Measurements from ENCODE around the gene ZNRD2. TPM values are rescaled to one million over a fixed set of nuclear protein-coding genes. Genes with fewer than 3 reads are reported as not detected.
A peak's percentile ranks its signal among the peaks of the same experiment; 100 is the strongest.
"Not testable (repeated sequence)": the region's sequence is repeated elsewhere in the genome, so short reads cannot be mapped to it uniquely, and the experiment has no call there.

Gene ZNRD2
- polyA plus RNA-seq, 3 donors, result 48.5 to 65.1 (median 56.2) TPM

DNA sequence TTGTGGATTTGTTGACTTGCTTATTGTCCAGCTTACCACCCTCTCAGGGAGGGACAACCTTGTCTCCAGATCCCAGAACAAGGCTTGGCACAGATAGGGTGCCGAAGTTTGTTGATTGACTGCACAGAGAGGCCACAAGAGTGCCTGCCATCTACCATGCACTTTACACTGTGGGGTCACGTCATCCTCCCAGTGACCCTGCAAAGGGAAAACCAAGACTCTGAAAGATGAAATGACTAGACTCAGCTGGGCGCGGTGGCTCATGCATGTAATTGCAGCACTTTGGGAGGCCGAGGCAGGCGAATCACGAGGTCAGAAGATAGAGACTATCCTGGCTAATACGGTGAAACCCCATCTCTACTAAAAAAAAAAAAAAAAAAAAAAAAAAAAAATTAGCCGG, 7.5 kb upstream of the ZNRD2 start:
- Mint-ChIP-seq H3K9me3 (peaks cover 0 to 1% (median 0%) of the 10 kb centered on the region in 7 donors), H3K4me1 (peaks cover 34% of the 10 kb centered on the region), H3K36me3 (peaks cover 3 to 4% of the 10 kb centered on the region in 2 donors), H3K4me3 (no peak overlapping the region), H3K27me3 (ENCODE audit: low read depth in 3 of 3) (peaks cover 6 to 29% (median 18%) of the 10 kb centered on the region in 3 donors), H3K27ac (no peak overlapping the region)
- Histone ChIP-seq H3K4me1 (ENCODE audit: control insufficient read depth in 1 of 2, insufficient read depth in 2 of 2, low read length in 2 of 2) (peaks cover 22 to 34% of the 10 kb centered on the region in 2 donors), H3K9me3 (replicated peaks in 1 of 2; ENCODE audit: control insufficient read depth in 1 of 2, insufficient read depth in 1 of 2, low read length in 2 of 2) (no peaks in the 10 kb centered on the region), H3K4me3 (replicated peaks in 1 of 3; ENCODE audit: low read depth in 2 of 3, low read length in 3 of 3) (no peak overlapping the region), H3K4me2 (replicated peaks; ENCODE audit: extremely low read depth, low read length, poor library complexity, severe bottlenecking) (no peak overlapping the region), H2AFZ (ENCODE audit: insufficient read depth, low read depth, low read length, poor library complexity, severe bottlenecking) (no peak overlapping the region), H3K27ac (ENCODE audit: low read depth in 1 of 2, low read length in 2 of 2) (no peak overlapping the region), H3K79me2 (ENCODE audit: insufficient read depth, low read length) (peaks cover 8% of the 10 kb centered on the region), H3K9ac (ENCODE audit: insufficient read depth, low read length, poor library complexity, severe bottlenecking) (no peak overlapping the region), H3K36me3 (replicated peaks in 1 of 2; ENCODE audit: control insufficient read depth in 1 of 2, insufficient read depth in 2 of 2, low read length in 2 of 2) (peaks cover 0 to 3% of the 10 kb centered on the region in 2 donors), H4K20me1 (ENCODE audit: insufficient read depth, low read length) (peaks cover 6% of the 10 kb centered on the region), H3K27me3 (ENCODE audit: control insufficient read depth in 2 of 2, insufficient read depth in 2 of 2, low read length in 2 of 2) (peaks cover 0 to 22% of the 10 kb centered on the region in 2 donors)
- intact Hi-C loops (cut with micrococcal nuclease), result no loop called here
- WGBS (ENCODE audit: insufficient coverage), result 100% methylated on average over 2 of the region's 9 CpGs
- no peak for TF ChIP-seq CTCF (IDR thresholded peaks at IDR 0.05)
- DNase-seq, result no peak

DNA sequence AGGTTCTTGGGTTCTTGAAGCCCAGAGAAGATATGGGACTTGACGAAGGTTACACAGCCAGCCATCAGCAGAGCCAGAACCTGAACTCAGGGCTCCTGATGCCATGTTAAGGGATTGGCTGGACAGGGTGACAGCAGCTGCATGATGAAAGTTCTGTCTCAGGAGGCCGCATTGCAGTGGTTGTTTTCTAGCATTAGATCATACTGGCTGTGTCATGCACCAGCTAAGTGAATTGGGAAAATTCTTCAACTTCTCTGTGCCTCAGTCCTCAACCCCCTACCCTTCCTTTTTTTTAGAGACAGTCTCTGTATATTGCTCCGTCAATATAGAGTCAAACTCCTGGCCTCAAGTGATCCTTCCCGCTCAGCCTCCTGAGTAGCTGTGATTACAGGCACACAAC, 6.7 kb upstream of the ZNRD2 start:
- Histone ChIP-seq H4K20me1 (ENCODE audit: insufficient read depth, low read length) (peaks cover 11% of the 10 kb centered on the region), H3K9me3 (replicated peaks in 1 of 2; ENCODE audit: control insufficient read depth in 1 of 2, insufficient read depth in 1 of 2, low read length in 2 of 2) (no peaks in the 10 kb centered on the region), H3K27me3 (ENCODE audit: control insufficient read depth in 2 of 2, insufficient read depth in 2 of 2, low read length in 2 of 2) (peaks cover 0 to 21% of the 10 kb centered on the region in 2 donors), H3K36me3 (replicated peaks in 1 of 2; ENCODE audit: control insufficient read depth in 1 of 2, insufficient read depth in 2 of 2, low read length in 2 of 2) (peaks cover 0 to 3% of the 10 kb centered on the region in 2 donors), H3K4me3 (replicated peaks in 1 of 3; ENCODE audit: low read depth in 2 of 3, low read length in 3 of 3) (no peak overlapping the region), H2AFZ (ENCODE audit: insufficient read depth, low read depth, low read length, poor library complexity, severe bottlenecking) (no peak overlapping the region), H3K27ac (ENCODE audit: low read depth in 1 of 2, low read length in 2 of 2) (no peak overlapping the region), H3K4me2 (replicated peaks; ENCODE audit: extremely low read depth, low read length, poor library complexity, severe bottlenecking) (no peak overlapping the region), H3K4me1 (ENCODE audit: control insufficient read depth in 1 of 2, insufficient read depth in 2 of 2, low read length in 2 of 2) (peaks cover 21 to 31% of the 10 kb centered on the region in 2 donors), H3K79me2 (ENCODE audit: insufficient read depth, low read length) (peaks cover 16% of the 10 kb centered on the region), H3K9ac (ENCODE audit: insufficient read depth, low read length, poor library complexity, severe bottlenecking) (no peak overlapping the region)
- H3K27ac Mint-ChIP-seq, result no peak overlapping the region
- H3K9me3 Mint-ChIP-seq, result peaks cover 0 to 1% (median 0%) of the 10 kb centered on the region in 7 donors
- no peak overlapping the region for H3K4me3 Mint-ChIP-seq
- H3K36me3 Mint-ChIP-seq, result peaks cover 7 to 12% of the 10 kb centered on the region in 2 donors
- 100% methylated on average over 4 of the region's 4 CpGs for WGBS (ENCODE audit: insufficient coverage)
- peaks cover 6 to 22% (median 18%) of the 10 kb centered on the region in 3 donors for H3K27me3 Mint-ChIP-seq (ENCODE audit: low read depth in 3 of 3)
- peaks cover 38% of the 10 kb centered on the region for H3K4me1 Mint-ChIP-seq
- no peak for DNase-seq
- intact Hi-C loops (cut with micrococcal nuclease), result no loop called here
- no peak for TF ChIP-seq CTCF (IDR thresholded peaks at IDR 0.05)

- H3K4me1 Mint-ChIP-seq, result peaks cover 46% of the 10 kb centered on the region
- peaks cover 4 to 11% (median 10%) of the 10 kb centered on the region in 3 donors for H3K27me3 Mint-ChIP-seq (ENCODE audit: low read depth in 3 of 3)
- Histone ChIP-seq H4K20me1 (ENCODE audit: insufficient read depth, low read length) (peaks cover 18% of the 10 kb centered on the region), H3K79me2 (ENCODE audit: insufficient read depth, low read length) (peaks cover 25% of the 10 kb centered on the region), H3K27ac (ENCODE audit: low read depth in 1 of 2, low read length in 2 of 2) (peak overlapping the region in 1 of 2 donors; percentile 57), H3K4me1 (ENCODE audit: control insufficient read depth in 1 of 2, insufficient read depth in 2 of 2, low read length in 2 of 2) (peaks cover 30 to 38% of the 10 kb centered on the region in 2 donors)
- intact Hi-C loops (cut with micrococcal nuclease); H3K9ac ChIP-seq (ENCODE audit: insufficient read depth, low read length, poor library complexity, severe bottlenecking); H3K4me3 ChIP-seq (replicated peaks in 1 of 3; ENCODE audit: low read depth in 2 of 3, low read length in 3 of 3); H3K36me3 ChIP-seq (replicated peaks in 1 of 2; ENCODE audit: control insufficient read depth in 1 of 2, insufficient read depth in 2 of 2, low read length in 2 of 2); H3K9me3 Mint-ChIP-seq; H3K9me3 ChIP-seq (replicated peaks in 1 of 2; ENCODE audit: control insufficient read depth in 1 of 2, insufficient read depth in 1 of 2, low read length in 2 of 2); H3K4me2 ChIP-seq (replicated peaks; ENCODE audit: extremely low read depth, low read length, poor library complexity, severe bottlenecking); DNase-seq; H2AFZ ChIP-seq (ENCODE audit: insufficient read depth, low read depth, low read length, poor library complexity, severe bottlenecking); H3K4me3 Mint-ChIP-seq; H3K27me3 ChIP-seq (ENCODE audit: control insufficient read depth in 2 of 2, insufficient read depth in 2 of 2, low read length in 2 of 2): not testable (repeated sequence)
- H3K36me3 Mint-ChIP-seq, result peaks cover 10 to 16% of the 10 kb centered on the region in 2 donors
- WGBS (ENCODE audit: insufficient coverage), result 80% methylated on average over 7 of the region's 12 CpGs
- H3K27ac Mint-ChIP-seq, result peak overlapping the region in 6 of 7 donors; percentile 45 to 84 (median 64)
Measured at GRCh38 chr11:65564879-65565559, 5.3 kb upstream of the ZNRD2 start.
